ENCODE results near the gene ATP5ME.
A peak's percentile ranks its signal among the peaks of the same experiment; 100 is the strongest.

ATP5ME gene

GRCh38 chr4:675980-676870 lies 2.1 kb upstream of the ATP5ME start:
- Histone ChIP-seq H3K4me3 (replicated peaks; ENCODE audit: insufficient read depth, low read length) (no peak overlapping the region), H3K27me3 (ENCODE audit: insufficient read depth, poor library complexity, severe bottlenecking) (peaks cover 3% of the 10 kb centered on the region), H3K27ac (replicated peaks) (no peak overlapping the region)
- no peak for DNase-seq (ENCODE audit: low read depth in 1 of 2, low spot score in 1 of 2)
- TF ChIP-seq REST (IDR thresholded peaks at IDR 0.05; ENCODE audit: insufficient replicate concordance, low read depth) (no peak), SPI1 (IDR thresholded peaks at IDR 0.05; ENCODE audit: borderline replicate concordance, low read depth) (no peak), CTCF (IDR thresholded peaks at IDR 0.05; ENCODE audit: insufficient read depth, low read length) (no peak), POLR2AphosphoS5 (IDR thresholded peaks at IDR 0.05; ENCODE audit: low read depth) (no peak), GABPA (IDR thresholded peaks at IDR 0.05; ENCODE audit: low read depth) (no peak)

- TF ChIP-seq CTCF (IDR thresholded peaks at IDR 0.05; ENCODE audit: insufficient read depth, low read length) (no peak), SPI1 (IDR thresholded peaks at IDR 0.05; ENCODE audit: borderline replicate concordance, low read depth) (no peak), REST (IDR thresholded peaks at IDR 0.05; ENCODE audit: insufficient replicate concordance, low read depth) (no peak), GABPA (IDR thresholded peaks at IDR 0.05; ENCODE audit: low read depth) (no peak), POLR2AphosphoS5 (IDR thresholded peaks at IDR 0.05; ENCODE audit: low read depth) (no peak)
- H3K27ac ChIP-seq (replicated peaks) = peak overlapping the region; percentile 94
- DNase-seq (ENCODE audit: low read depth in 1 of 2, low spot score in 1 of 2) = peak in 1 of 2 experiments; percentile 31
- H3K4me3 ChIP-seq (replicated peaks; ENCODE audit: insufficient read depth, low read length) = peak overlapping the region; percentile 82
- H3K27me3 ChIP-seq (ENCODE audit: insufficient read depth, poor library complexity, severe bottlenecking) = no peaks in the 10 kb centered on the region
Measured at GRCh38 chr4:675036-675882, 1.2 kb upstream of the ATP5ME start.

- peak; percentile 23 to 46 for DNase-seq (ENCODE audit: low read depth in 1 of 2, low spot score in 1 of 2)
- Histone ChIP-seq H3K4me3 (replicated peaks; ENCODE audit: insufficient read depth, low read length) (peak overlapping the region; percentile 70), H3K27ac (replicated peaks) (peak overlapping the region; percentile 94), H3K27me3 (ENCODE audit: insufficient read depth, poor library complexity, severe bottlenecking) (no peaks in the 10 kb centered on the region)
- TF ChIP-seq REST (IDR thresholded peaks at IDR 0.05; ENCODE audit: insufficient replicate concordance, low read depth) (no peak), GABPA (IDR thresholded peaks at IDR 0.05; ENCODE audit: low read depth) (no peak), POLR2AphosphoS5 (IDR thresholded peaks at IDR 0.05; ENCODE audit: low read depth) (no peak), SPI1 (IDR thresholded peaks at IDR 0.05; ENCODE audit: borderline replicate concordance, low read depth) (no peak), CTCF (IDR thresholded peaks at IDR 0.05; ENCODE audit: insufficient read depth, low read length) (no peak)
Measured at GRCh38 chr4:673349-674091, 556 bp downstream of the ATP5ME start.
